ENCODE data around the gene CYB561.

- TF ChIP-seq EZH2phosphoT487 (IDR thresholded peaks at IDR 0.05; ENCODE audit: low read length): no peak
- TF ChIP-seq EZH2 (optimal IDR thresholded peaks at IDR 0.05; ENCODE audit: low read depth, low read length): no peak
- TF ChIP-seq, protein P1, sequence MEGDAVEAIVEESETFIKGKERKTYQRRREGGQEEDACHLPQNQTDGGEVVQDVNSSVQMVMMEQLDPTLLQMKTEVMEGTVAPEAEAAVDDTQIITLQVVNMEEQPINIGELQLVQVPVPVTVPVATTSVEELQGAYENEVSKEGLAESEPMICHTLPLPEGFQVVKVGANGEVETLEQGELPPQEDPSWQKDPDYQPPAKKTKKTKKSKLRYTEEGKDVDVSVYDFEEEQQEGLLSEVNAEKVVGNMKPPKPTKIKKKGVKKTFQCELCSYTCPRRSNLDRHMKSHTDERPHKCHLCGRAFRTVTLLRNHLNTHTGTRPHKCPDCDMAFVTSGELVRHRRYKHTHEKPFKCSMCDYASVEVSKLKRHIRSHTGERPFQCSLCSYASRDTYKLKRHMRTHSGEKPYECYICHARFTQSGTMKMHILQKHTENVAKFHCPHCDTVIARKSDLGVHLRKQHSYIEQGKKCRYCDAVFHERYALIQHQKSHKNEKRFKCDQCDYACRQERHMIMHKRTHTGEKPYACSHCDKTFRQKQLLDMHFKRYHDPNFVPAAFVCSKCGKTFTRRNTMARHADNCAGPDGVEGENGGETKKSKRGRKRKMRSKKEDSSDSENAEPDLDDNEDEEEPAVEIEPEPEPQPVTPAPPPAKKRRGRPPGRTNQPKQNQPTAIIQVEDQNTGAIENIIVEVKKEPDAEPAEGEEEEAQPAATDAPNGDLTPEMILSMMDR (IDR thresholded peaks at IDR 0.05; ENCODE audit: low read length): no peak
Measured at GRCh38 chr17:63480826-63481487, 34.9 kb upstream of the CYB561 start.

Measured in MM.1S (cell line).